Glutamatergic neuron (in vitro differentiated cells): ENCODE results near the gene EMP2. TPM values are rescaled to one million over a fixed set of nuclear protein-coding genes. Genes with fewer than 3 reads are reported as not detected.

Experiments
- DNase-seq: peaks from one replicate; pipeline ENCODE4 v3.0.0; 2022
- H3K27ac Mint-ChIP-seq: one replicate; pipeline ENCODE4 v1.8.0; 2020; ENCODE audit warnings: mild to moderate bottlenecking, mixed read lengths, inconsistent platforms; ENCODE audit not compliant: unreplicated experiment
- H3K27me3 Mint-ChIP-seq: one replicate; pipeline ENCODE4 v1.8.0; 2020; ENCODE audit warnings: mild to moderate bottlenecking, moderate library complexity, mixed read lengths, inconsistent platforms; ENCODE audit not compliant: unreplicated experiment
- H3K36me3 Mint-ChIP-seq: one replicate; pipeline ENCODE4 v1.8.0; 2020; ENCODE audit warnings: mild to moderate bottlenecking, mixed read lengths, inconsistent platforms; ENCODE audit not compliant: unreplicated experiment
- H3K4me1 Mint-ChIP-seq: one replicate; pipeline ENCODE4 v1.8.0; 2020; ENCODE audit warnings: mild to moderate bottlenecking, low read depth, mixed read lengths, inconsistent platforms; ENCODE audit not compliant: unreplicated experiment
- H3K4me3 Mint-ChIP-seq: one replicate; pipeline ENCODE4 v1.8.0; 2020; ENCODE audit warnings: mild to moderate bottlenecking, mixed read lengths, inconsistent platforms; ENCODE audit not compliant: unreplicated experiment
- H3K9me3 Mint-ChIP-seq: one replicate; pipeline ENCODE4 v1.8.0; 2020; ENCODE audit warnings: mild to moderate bottlenecking, moderate library complexity, mixed read lengths, inconsistent platforms; ENCODE audit not compliant: unreplicated experiment
- CTCF ChIP-seq: fragments of 200-600 bp; sonication (generic); IDR thresholded peaks from one replicate; pipeline ENCODE4 v1.5.0; 2021; ENCODE audit not compliant: partially characterized antibody, unreplicated experiment
- total RNA-seq: library from RNA; stranded (reverse); fragmentation: NEBNext Ultra II Directional; extraction: Animal tissue kit (Norgen Biotek cat#: 25700); gene quantifications from one replicate; pipeline ENCODE4 v1.2.1, GENCODE V29; 2021; ENCODE audit not compliant: unreplicated experiment

EMP2 gene
- total RNA-seq, 1 donor from 2014 or later, result 27.8 TPM

- Mint-ChIP-seq H3K27ac (no peak overlapping the region), H3K4me3 (no peak overlapping the region), H3K9me3 (peaks cover 2% of the 10 kb centered on the region), H3K27me3 (peaks cover 2% of the 10 kb centered on the region), H3K4me1 (no peaks in the 10 kb centered on the region), H3K36me3 (peaks cover 25% of the 10 kb centered on the region)
- TF ChIP-seq CTCF, result no peak
- no peak for DNase-seq
These were observed 22.1 kb downstream of the EMP2 start for GRCh38 chr16:10558305-10558704.

- no peak for DNase-seq
- no peak overlapping the region for H3K27ac Mint-ChIP-seq
- H3K36me3 Mint-ChIP-seq, result peaks cover 24% of the 10 kb centered on the region
- no peak for TF ChIP-seq CTCF
- H3K9me3 Mint-ChIP-seq, result peaks cover 2% of the 10 kb centered on the region
- H3K27me3 Mint-ChIP-seq, result peaks cover 2% of the 10 kb centered on the region
- no peak overlapping the region for H3K4me3 Mint-ChIP-seq
- peaks cover 2% of the 10 kb centered on the region for H3K4me1 Mint-ChIP-seq
These were observed 22.6 kb downstream of the EMP2 start for GRCh38 chr16:10557750-10558149.

GRCh38 chr16:10556236-10556635, 24.2 kb downstream of the EMP2 start:
- H3K27ac Mint-ChIP-seq, result no peak overlapping the region
- DNase-seq, result no peak
- no peak overlapping the region for H3K4me3 Mint-ChIP-seq
- H3K9me3 Mint-ChIP-seq, result peaks cover 2% of the 10 kb centered on the region
- H3K4me1 Mint-ChIP-seq, result peaks cover 2% of the 10 kb centered on the region
- no peak for TF ChIP-seq CTCF
- H3K27me3 Mint-ChIP-seq, result no peaks in the 10 kb centered on the region
- peaks cover 12% of the 10 kb centered on the region for H3K36me3 Mint-ChIP-seq

- no peak overlapping the region for H3K27ac Mint-ChIP-seq
- H3K36me3 Mint-ChIP-seq, result no peaks in the 10 kb centered on the region
These were observed 25.8 kb downstream of the EMP2 start for GRCh38 chr16:10554569-10554968.

More at GRCh38 chr16:10554569-10554968, 25.8 kb downstream of the EMP2 start:
- H3K27me3 Mint-ChIP-seq, result no peaks in the 10 kb centered on the region
- no peaks in the 10 kb centered on the region for H3K9me3 Mint-ChIP-seq
- no peak overlapping the region for H3K4me3 Mint-ChIP-seq
- TF ChIP-seq CTCF, result no peak
- no peak for DNase-seq
- peaks cover 2% of the 10 kb centered on the region for H3K4me1 Mint-ChIP-seq
